Measurements from ENCODE around the gene MT1G.
"Not testable (repeated sequence)": the region's sequence is repeated elsewhere in the genome, so short reads cannot be mapped to it uniquely, and the experiment has no call there.

The MT1G gene

GRCh38 chr16:56634715-56635440, 33.0 kb downstream of the MT1G start:
- no peak for DNase-seq

GRCh38 chr16:56633535-56633934, 34.3 kb downstream of the MT1G start:
- no peak for DNase-seq

GRCh38 chr16:56632848-56633365, 35.0 kb downstream of the MT1G start:
- no peak for DNase-seq

GRCh38 chr16:56632156-56632847, 35.6 kb downstream of the MT1G start, which contains the start of gene MT1M:
TSS of gene MT1M (plus strand) at chr16:56632659. CDS start at chr16:56632732, 73 bp downstream.
- DNase-seq, result no peak

GRCh38 chr16:56631832-56632155, 36.1 kb downstream of the MT1G start:
- DNase-seq, result no peak

GRCh38 chr16:56631197-56631596, 36.7 kb downstream of the MT1G start:
- no peak for DNase-seq

GRCh38 chr16:56630134-56630533, 37.7 kb downstream of the MT1G start:
- no peak for DNase-seq

GRCh38 chr16:56629531-56629930, 38.3 kb downstream of the MT1G start:
- no peak for DNase-seq

GRCh38 chr16:56628486-56629350, 39.1 kb downstream of the MT1G start:
- DNase-seq, result no peak

GRCh38 chr16:56626685-56627084, 41.2 kb downstream of the MT1G start:
- DNase-seq, result no peak

GRCh38 chr16:56625943-56626654, 41.8 kb downstream of the MT1G start:
- DNase-seq, result no peak

GRCh38 chr16:56625140-56625942, 42.5 kb downstream of the MT1G start, which contains the start of gene MT1E:
TSS of gene MT1E (plus strand) at chr16:56625781. CDS start at chr16:56625852, 71 bp downstream.
- DNase-seq, result no peak

GRCh38 chr16:56623637-56624036, 44.2 kb downstream of the MT1G start:
- DNase-seq, result no peak

GRCh38 chr16:56623184-56623583, 44.7 kb downstream of the MT1G start:
- not testable (repeated sequence) for DNase-seq

GRCh38 chr16:56621665-56622445, 46.0 kb downstream of the MT1G start:
- not testable (repeated sequence) for DNase-seq

GRCh38 chr16:56620339-56620897, 47.4 kb downstream of the MT1G start:
- DNase-seq, result no peak

- DNase-seq, result no peak
Observed at GRCh38 chr16:56618138-56618537, 49.7 kb downstream of the MT1G start.

- DNase-seq, result no peak
Observed at GRCh38 chr16:56617212-56618085, 50.4 kb downstream of the MT1G start.

Data from NCI-H446 (cell line).